K562 (cell line): ENCODE data around the gene ACACB. TPM values are rescaled to one million over a fixed set of nuclear protein-coding genes. Genes with fewer than 3 reads are reported as not detected.

Experiments
- ATAC-seq: fragments of 200-7000 bp; cut with Tn5 transposase; 3 replicates; pipeline ENCODE4 v1.9.1; 2020; ENCODE audit warnings: moderate library complexity
- BruUV-seq: library from RNA; stranded (reverse); fragments of 400-500 nt; replicated peaks from 2 replicates; lab custom pipeline; 2021; lab: Mats Ljungman, UMichigan
- CTCF ChIA-PET: fragments of 300-600 bp; formaldehyde crosslinking; extraction: SDS; loops from one replicate; lab custom pipeline; 2021; ENCODE audit warnings: low intra/inter-chr PET ratio; lab: Yijun Ruan, JAX
- POLR2A ChIA-PET: fragments of 300-600, 350-650 bp; sonication (Branson Sonifier 250); formaldehyde crosslinking; extraction: SDS; loops from one replicate; lab custom pipeline; 2021; ENCODE audit warnings: antibody characterized with exemption, inconsistent platforms; lab: Yijun Ruan, JAX
- DNase-seq, 4 experiments: peaks; one replicate each; pipeline versions ENCODE4 v3.0.0 to v3.0.0-alpha.2; 2011 to 2018; ENCODE audit warnings: low spot score in 3 of 4, mixed read lengths in 3 of 4; ENCODE audit errors: extremely low read depth in 1 of 4
- FAIRE-seq: peaks from 2 replicates; lab custom pipeline; 2011; peaks lifted over from hg19 to GRCh38; lab: Jason Lieb, UNC
- H2AFZ ChIP-seq: 2 replicates; pipeline ENCODE4 v1.6.0; 2011; ENCODE audit warnings: low read depth, low read length, control low read depth, inconsistent platforms
- H3K27ac ChIP-seq: fragments of 200-600 bp; 3 replicates; pipeline ENCODE4 v1.8.0; 2011; ENCODE audit warnings: low read depth, mild to moderate bottlenecking, control low read depth, inconsistent platforms, low read length, moderate library complexity, mixed read lengths; ENCODE audit errors: extremely low read depth
- H3K27me3 ChIP-seq, 2 experiments: fragments of 300-600 bp in 1 of 2; 2 replicates in 1 of 2; 3 replicates in 1 of 2; pipeline versions ENCODE4 v1.6.0 to v1.8.0; 2011; ENCODE audit warnings: inconsistent platforms in 2 of 2, low read length in 2 of 2, mild to moderate bottlenecking in 1 of 2, mixed read lengths in 1 of 2, moderate library complexity in 1 of 2; ENCODE audit not compliant: control insufficient read depth in 2 of 2, insufficient read depth in 2 of 2
- H3K36me3 ChIP-seq: fragments of 300-600 bp; 3 replicates; pipeline ENCODE4 v1.8.0; 2011; ENCODE audit warnings: mild to moderate bottlenecking, low read length, inconsistent platforms; ENCODE audit not compliant: control insufficient read depth, insufficient read depth
- H3K4me1 ChIP-seq, 2 experiments: fragments of 200-600 bp in 1 of 2; replicated peaks in 1 of 2; 2 replicates in 1 of 2; 3 replicates in 1 of 2; pipeline versions ENCODE4 v1.5.1 to v1.8.0; 2011; ENCODE audit warnings: inconsistent platforms in 2 of 2, low read length in 2 of 2, mild to moderate bottlenecking in 1 of 2, mixed read lengths in 1 of 2, moderate library complexity in 1 of 2; ENCODE audit not compliant: control insufficient read depth in 2 of 2, insufficient read depth in 2 of 2
- H3K4me2 ChIP-seq: 2 replicates; pipeline ENCODE4 v1.6.1; 2011; ENCODE audit warnings: low read length, control low read depth, inconsistent platforms, mixed read lengths; ENCODE audit not compliant: insufficient read depth
- H3K4me3 ChIP-seq: fragments of 200-600 bp; sonication (generic), shearing (Covaris generic); 2 replicates; pipeline ENCODE4 v1.5.1; 2016; ENCODE audit warnings: control low read depth, inconsistent platforms
- H3K79me2 ChIP-seq: fragments of 200-600 bp; 3 replicates; pipeline ENCODE4 v1.8.0; 2011; ENCODE audit warnings: low read length, inconsistent platforms; ENCODE audit not compliant: control insufficient read depth, insufficient read depth
- H3K9ac ChIP-seq, 2 experiments: 2 replicates each; pipeline versions ENCODE4 v1.6.0 to v1.6.1; 2011; ENCODE audit warnings: low read depth in 2 of 2, low read length in 2 of 2, control low read depth in 1 of 2, inconsistent platforms in 1 of 2, mild to moderate bottlenecking in 1 of 2, mixed read lengths in 1 of 2; ENCODE audit not compliant: insufficient read depth in 1 of 2
- H3K9me1 ChIP-seq: one replicate; pipeline ENCODE4 v1.6.0; 2011; ENCODE audit warnings: inconsistent platforms, mild to moderate bottlenecking, low read length, moderate library complexity; ENCODE audit not compliant: control insufficient read depth, insufficient read depth
- H3K9me3 ChIP-seq: replicated peaks from 2 replicates; pipeline ENCODE4 v1.5.1; 2011; ENCODE audit warnings: low read depth, low read length, inconsistent platforms; ENCODE audit not compliant: control insufficient read depth, insufficient read depth
- H4K20me1 ChIP-seq: replicated peaks from 2 replicates; pipeline ENCODE4 v1.6.1; 2011; ENCODE audit warnings: low read length, inconsistent platforms, mixed read lengths; ENCODE audit not compliant: control insufficient read depth, insufficient read depth
- ARID1B ChIP-seq: fragments of 450-650 bp; IDR thresholded peaks from 2 replicates; pipeline ENCODE4 v1.6.1; 2016; ENCODE audit warnings: antibody characterized with exemption, mild to moderate bottlenecking, inconsistent platforms
- CCAR2 ChIP-seq: fragments of 200-400 bp; formaldehyde crosslinking; IDR thresholded peaks from 2 replicates; pipeline ENCODE4 v1.6.1; 2017; ENCODE audit warnings: mild to moderate bottlenecking, low read depth, low read length
- E2F6 ChIP-seq, 2 experiments: IDR thresholded peaks; 2 replicates each; pipeline ENCODE4 v1.6.1; 2011; ENCODE audit warnings: borderline replicate concordance in 1 of 2, control low read depth in 1 of 2, low read depth in 1 of 2, low read length in 1 of 2, mild to moderate bottlenecking in 1 of 2, mixed read lengths in 1 of 2, moderate library complexity in 1 of 2; ENCODE audit not compliant: insufficient read depth in 1 of 2, insufficient read length in 1 of 2, poor library complexity in 1 of 2, severe bottlenecking in 1 of 2; ENCODE audit errors: extremely low read depth in 1 of 2
- EWSR1 ChIP-seq: fragments of 450-650 bp; IDR thresholded peaks from 2 replicates; pipeline ENCODE4 v1.6.1; 2018; ENCODE audit warnings: borderline replicate concordance, mild to moderate bottlenecking, low read depth, moderate library complexity; ENCODE audit not compliant: partially characterized antibody
- ILF3 ChIP-seq: fragments of 450-650 bp; IDR thresholded peaks from 2 replicates; pipeline ENCODE4 v1.6.1; 2018; ENCODE audit warnings: antibody characterized with exemption, mild to moderate bottlenecking, moderate library complexity, borderline replicate concordance
- KDM5B ChIP-seq: fragments of 200-600 bp; sonication (generic); IDR thresholded peaks from 2 replicates; pipeline ENCODE4 v1.6.1; 2012; ENCODE audit warnings: low read depth, mild to moderate bottlenecking, moderate library complexity, low read length, control low read depth, inconsistent platforms; ENCODE audit not compliant: insufficient replicate concordance
- MBD2 ChIP-seq: sonication (generic); IDR thresholded peaks from 2 replicates; pipeline ENCODE4 v1.6.1; 2016; ENCODE audit warnings: low read depth, borderline replicate concordance
- NCOA1 ChIP-seq: fragments of 450-650 bp; IDR thresholded peaks from 2 replicates; pipeline ENCODE4 v1.6.1; 2016; ENCODE audit warnings: low read depth
- PHTF2 ChIP-seq: fragments of 250-450 bp; sonication (Bioruptor Pico); IDR thresholded peaks from 2 replicates; pipeline ENCODE4 v1.5.0; 2021; ENCODE audit warnings: mild to moderate bottlenecking
- PYGO2 ChIP-seq: fragments of 450-650 bp; IDR thresholded peaks from 2 replicates; pipeline ENCODE4 v1.6.1; 2016; ENCODE audit warnings: mild to moderate bottlenecking, missing genetic modification characterization, moderate library complexity, missing compliant biosample characterization
- SETDB1 ChIP-seq: IDR thresholded peaks from one replicate; pipeline ENCODE4 v1.6.1; 2012; ENCODE audit warnings: low read length, control low read depth, inconsistent platforms
- SMARCC2 ChIP-seq: fragments of 450-650 bp; IDR thresholded peaks from 2 replicates; pipeline ENCODE4 v1.6.1; 2017; ENCODE audit warnings: antibody characterized with exemption, moderate library complexity, mild to moderate bottlenecking, low read depth
- ZBTB26 ChIP-seq: fragments of 450-650 bp; formaldehyde crosslinking; IDR thresholded peaks from 2 replicates; pipeline ENCODE4 v1.4.0; 2022; ENCODE audit warnings: missing genetic modification characterization
- ZNF140 ChIP-seq: fragments of 250-450 bp; sonication (Bioruptor Pico); IDR thresholded peaks from 2 replicates; pipeline ENCODE4 v1.8.0; 2021; ENCODE audit warnings: moderate library complexity, mild to moderate bottlenecking, inconsistent platforms
- ZNF436 ChIP-seq: fragments of 250-450, 450-650 bp; sonication (Bioruptor Pico); formaldehyde crosslinking; IDR thresholded peaks from 2 replicates; pipeline ENCODE4 v1.7.0; 2020; ENCODE audit warnings: mild to moderate bottlenecking
- WGBS: fragments of 100-300 bp; shearing (Covaris generic); methylation state at CpG from one replicate; pipeline ENCODE4 v1.1.6; 2016; ENCODE audit warnings: low coverage, mixed read lengths; ENCODE audit not compliant: insufficient coverage; ENCODE audit errors: missing lambda C conversion rate; 5-methylcytosine and 5-hydroxymethylcytosine counted together
- in situ Hi-C: fragments of 300-500 bp; cut with MboI; formaldehyde crosslinking; loops from 4 replicates; pipeline ENCODE4 v1.15.0; 2018; ENCODE audit warnings: inconsistent platforms, mixed read lengths
- intact Hi-C: fragments of 100-400 bp; cut with micrococcal nuclease; formaldehyde crosslinking; loops from 2 replicates; pipeline ENCODE4 v1.14.2; 2022
- polyA plus RNA-seq, 8 experiments: library from polyadenylated mRNA; depleted of rRNA in 4 of 8; stranded (reverse) in 5 of 8; unstranded in 3 of 8; fragments of >200 nt; fragmentation: Nextera tagmentation in 2 of 8; fragmentation: Illumina TruSeq in 1 of 8; extraction: Ambion mirVana in 2 of 8; extraction: Trizol in 1 of 8; gene quantifications; 2 replicates each; pipeline versions ENCODE4 v1.2.1 to v1.2.3, GENCODE V29; 2011 to 2014; ENCODE audit warnings: inconsistent platforms in 1 of 8, missing spikeins in 1 of 8
- total RNA-seq, 7 experiments: library from RNA; depleted of rRNA in 6 of 7; stranded (reverse); fragments of >200 nt in 6 of 7; fragmentation: Illumina TruSeq in 2 of 7; extraction: Trizol in 2 of 7; gene quantifications; 2 replicates each; pipeline versions ENCODE4 v1.2.1 to v1.2.3, GENCODE V29; 2011 to 2021; ENCODE audit warnings: low replicate concordance in 1 of 7

Gene ACACB
- total and polyA plus RNA-seq, 9 of the 15 experiments (the other 6 are each of a cell fraction or from before 2014, with no cell fraction given), result 0.10 to 2.5 (median 0.83) TPM

- TF ChIP-seq ILF3, result no peak
- no peak for TF ChIP-seq PYGO2 (tag)
- TF ChIP-seq NCOA1, result no peak
These were observed 149.9 kb downstream of the ACACB start (continued) for GRCh38 chr12:109266106-109266879.

GRCh38 chr12:109267361-109267760 lies 151.0 kb downstream of the ACACB start:
- WGBS, result under 1% methylated on average over 14 of the region's 14 CpGs
- H2AFZ ChIP-seq, result no peak overlapping the region
- no peaks in the 10 kb centered on the region for H3K9me1 ChIP-seq
- H3K4me3 ChIP-seq, result no peak overlapping the region
- H3K36me3 ChIP-seq, result no peaks in the 10 kb centered on the region
- CTCF ChIA-PET, result no interaction called here
- intact Hi-C loops, result no loop called here
- H3K27me3 ChIP-seq, result peaks cover 8 to 46% of the 10 kb centered on the region in 2 experiments; a peak in 4 of 5 replicates
- FAIRE-seq (no peak), DNase-seq (no peak), ATAC-seq (no peak)
- no TSS peak for BruUV-seq
- in situ Hi-C loops, result no loop called here
- H3K9me3 ChIP-seq, result no peaks in the 10 kb centered on the region
- no peak overlapping the region for H3K4me2 ChIP-seq
- no peak overlapping the region for H3K27ac ChIP-seq
- POLR2A ChIA-PET, result interaction anchor here (0.6 to 0.7 kb wide), 2 partner anchors 122 to 1777 kb away, joined by 3 read pairs; no protein-coding TSS in a partner anchor
- no peak overlapping the region for H3K9ac ChIP-seq
- H3K79me2 ChIP-seq, result no peaks in the 10 kb centered on the region
- H4K20me1 ChIP-seq, result no peaks in the 10 kb centered on the region
- peaks cover 0 to 6% of the 10 kb centered on the region in 2 experiments; a peak in 1 of 5 replicates for H3K4me1 ChIP-seq
- no peak for TF ChIP-seq SETDB1
- no peak for TF ChIP-seq ZBTB26
- no peak for TF ChIP-seq MBD2
- no peak for TF ChIP-seq SMARCC2
- no peak for TF ChIP-seq ZNF140
- TF ChIP-seq ARID1B, result no peak
- TF ChIP-seq CCAR2, result no peak
- no peak for TF ChIP-seq PHTF2 (CRISPR knock-in tag)
- no peak for TF ChIP-seq ZNF436 (CRISPR knock-in tag)
- TF ChIP-seq EWSR1, result no peak
- TF ChIP-seq E2F6 (IDR thresholded peaks at IDR 0.05; ENCODE audit: borderline replicate concordance in 1 of 2, extremely low read depth in 1 of 2, insufficient read depth in 1 of 2, insufficient read length in 1 of 2, low read depth in 1 of 2, low read length in 1 of 2, poor library complexity in 1 of 2, severe bottlenecking in 1 of 2), result no peak
- TF ChIP-seq KDM5B, result no peak
